EH (cell line): ENCODE measurements around the gene GRAP.

ENCODE experiments used
- DNase-seq: peaks from one replicate; pipeline ENCODE4 v3.0.0-alpha.2; 2015; ENCODE audit warnings: low read depth

The GRAP gene

GRCh38 chr17:19018600-19018950, 28.2 kb downstream of the GRAP start:
- no peak for DNase-seq

- DNase-seq = no peak
Observed at GRCh38 chr17:19017804-19018599, 28.8 kb downstream of the GRAP start.

- no peak for DNase-seq
Observed at GRCh38 chr17:19017401-19017800, 29.4 kb downstream of the GRAP start.

- no peak for DNase-seq
Observed at GRCh38 chr17:19016881-19017280, 29.9 kb downstream of the GRAP start.

- DNase-seq = no peak
Observed at GRCh38 chr17:19016297-19016696, 30.5 kb downstream of the GRAP start.

- DNase-seq = no peak
Observed at GRCh38 chr17:19015428-19015827, 31.3 kb downstream of the GRAP start.

- DNase-seq = no peak
Observed at GRCh38 chr17:19014628-19015215, 32.0 kb downstream of the GRAP start.

GRCh38 chr17:19013806-19014627, 32.7 kb downstream of the GRAP start:
- DNase-seq = no peak

- DNase-seq = no peak
Observed at GRCh38 chr17:19013226-19013625, 33.5 kb downstream of the GRAP start.

- no peak for DNase-seq
Observed at GRCh38 chr17:19012171-19013080, 34.3 kb downstream of the GRAP start.

GRCh38 chr17:19011581-19011980, 35.2 kb downstream of the GRAP start:
- no peak for DNase-seq

- peak; percentile 26 for DNase-seq
Observed at GRCh38 chr17:19010729-19011505, 35.8 kb downstream of the GRAP start.

GRCh38 chr17:19009970-19010369, 36.8 kb downstream of the GRAP start:
- DNase-seq = no peak

- DNase-seq = no peak
Observed at GRCh38 chr17:19006698-19007097, 40.1 kb downstream of the GRAP start.

GRCh38 chr17:19005789-19006430, 40.8 kb downstream of the GRAP start:
- DNase-seq = no peak

GRCh38 chr17:19005137-19005773, 41.5 kb downstream of the GRAP start:
- no peak for DNase-seq

GRCh38 chr17:19004421-19005136, 42.2 kb downstream of the GRAP start, which contains the start of gene FAM83G:
FAM83G (minus strand) TSS chr17:19004764; CDS start chr17:19004041, 723 bp downstream.
- peak; percentile 73 for DNase-seq

- peak; percentile 50 for DNase-seq
Observed at GRCh38 chr17:19003543-19004420, 43.0 kb downstream of the GRAP start.
